Measurements from ENCODE around the gene AKR1C1. TPM values are rescaled to one million over a fixed set of nuclear protein-coding genes. Genes with fewer than 3 reads are reported as not detected.
"Not testable (repeated sequence)": the region's sequence is repeated elsewhere in the genome, so short reads cannot be mapped to it uniquely, and the experiment has no call there.

AKR1C1 gene
- total RNA-seq, 6 experiments from 2014 or later = 2.6 to 5.7 (median 4.8) TPM

DNA sequence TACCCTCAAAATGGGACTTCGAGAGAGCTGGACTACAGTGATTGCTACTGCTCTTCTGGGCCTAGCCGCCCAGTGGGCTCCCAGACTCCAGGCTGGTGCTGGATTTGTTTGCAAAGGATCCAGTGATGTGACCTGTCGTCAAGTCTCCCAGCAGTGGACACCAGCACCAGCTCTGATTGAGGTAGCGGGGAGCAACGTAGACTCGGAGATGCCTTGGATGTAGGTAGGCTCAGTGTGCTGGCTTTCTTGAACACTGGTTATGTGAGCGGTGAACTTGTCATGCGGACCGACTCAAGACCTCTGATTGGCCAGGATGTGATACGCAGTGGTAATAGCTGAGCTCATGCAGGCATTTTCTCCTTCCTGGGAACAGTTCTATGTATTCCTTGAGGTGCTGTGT is 21.0 kb downstream of the AKR1C1 start:
- H3K4me1 Mint-ChIP-seq (ENCODE audit: low read depth) = no peaks in the 10 kb centered on the region; the same call in 1 of the 2 replicates
- H3K4me3 Mint-ChIP-seq = no peak overlapping the region
- no peak for TF ChIP-seq CTCF (IDR thresholded peaks at IDR 0.05)
- peaks cover 11% of the 10 kb centered on the region for H3K27me3 Mint-ChIP-seq (ENCODE audit: insufficient read depth)
- no peak for DNase-seq
- H3K27ac Mint-ChIP-seq = no peak overlapping the region
- H3K9me3 Mint-ChIP-seq = no peaks in the 10 kb centered on the region
- no peaks in the 10 kb centered on the region for H3K36me3 Mint-ChIP-seq (ENCODE audit: low read depth)

GRCh38 chr10:4984971-4985594 is 21.9 kb downstream of the AKR1C1 start:
- H3K27ac Mint-ChIP-seq = no peak overlapping the region
- H3K9me3 Mint-ChIP-seq = no peaks in the 10 kb centered on the region
- H3K36me3 Mint-ChIP-seq (ENCODE audit: low read depth) = no peaks in the 10 kb centered on the region

DNA sequence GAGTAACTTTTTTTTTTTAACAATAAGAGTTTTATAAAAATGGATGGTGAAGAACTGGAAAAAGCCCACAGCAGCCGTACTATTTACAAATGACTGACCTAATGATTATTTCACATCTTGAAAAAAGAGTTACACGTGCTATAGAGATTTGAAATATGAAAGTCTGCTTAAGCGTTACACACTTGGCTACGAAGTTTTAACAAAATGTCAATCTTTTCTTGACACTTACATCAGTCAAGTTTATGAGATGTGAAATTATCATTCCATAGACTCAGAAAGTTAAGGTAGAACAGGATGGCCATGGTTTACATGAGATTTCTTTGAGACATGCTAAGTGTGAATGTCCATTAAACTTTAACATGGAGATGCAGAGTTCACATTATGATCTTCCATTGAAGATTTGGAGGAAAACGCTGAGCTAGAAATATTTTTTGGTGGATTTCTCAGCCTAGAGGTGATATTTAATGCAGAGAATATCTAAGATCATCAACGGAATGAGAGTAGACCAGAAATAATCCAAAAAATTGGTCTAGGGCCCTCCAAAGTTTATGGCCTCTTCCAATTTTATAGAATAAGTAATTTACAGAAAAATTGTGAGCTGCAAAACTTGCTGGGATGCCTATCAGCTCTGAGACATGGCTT is 24.9 kb downstream of the AKR1C1 start:
- H3K9me3 Mint-ChIP-seq; H3K36me3 Mint-ChIP-seq (ENCODE audit: low read depth); H3K4me3 Mint-ChIP-seq; DNase-seq; H3K4me1 Mint-ChIP-seq (ENCODE audit: low read depth); H3K27ac Mint-ChIP-seq: not testable (repeated sequence)
- H3K27me3 Mint-ChIP-seq (ENCODE audit: insufficient read depth) = peaks cover 11% of the 10 kb centered on the region

More at GRCh38 chr10:4984971-4985594, 21.9 kb downstream of the AKR1C1 start:
- Mint-ChIP-seq H3K4me1 (ENCODE audit: low read depth) (no peaks in the 10 kb centered on the region; the same call in 1 of the 2 replicates), H3K27me3 (ENCODE audit: insufficient read depth) (peaks cover 11% of the 10 kb centered on the region), H3K4me3 (no peak overlapping the region)
- TF ChIP-seq CTCF (IDR thresholded peaks at IDR 0.05) = no peak
- DNase-seq = no peak

DNA sequence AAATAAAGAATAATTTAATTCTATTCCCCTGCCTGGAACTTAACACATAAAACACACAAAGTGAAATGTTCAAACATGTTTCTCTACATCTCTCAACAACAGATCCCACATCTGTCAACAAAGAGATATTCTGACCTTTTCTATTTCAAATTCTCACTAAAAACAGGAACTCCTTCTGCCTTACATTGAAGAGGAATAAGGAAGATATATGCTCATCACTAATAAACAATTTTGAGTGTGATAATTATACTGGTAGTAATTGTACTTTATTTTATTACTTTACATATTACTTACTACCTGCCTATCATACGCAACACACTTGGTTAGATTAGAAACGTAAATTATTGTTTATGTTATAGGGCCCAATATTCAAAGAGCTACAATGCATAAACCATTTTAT is 27.0 kb downstream of the AKR1C1 start:
- no peak for TF ChIP-seq CTCF (IDR thresholded peaks at IDR 0.05)
- Mint-ChIP-seq H3K4me1 (ENCODE audit: low read depth) (no peaks in the 10 kb centered on the region), H3K4me3 (no peak overlapping the region), H3K27me3 (ENCODE audit: insufficient read depth) (peaks cover 5% of the 10 kb centered on the region), H3K27ac (no peak overlapping the region), H3K9me3 (no peaks in the 10 kb centered on the region), H3K36me3 (ENCODE audit: low read depth) (no peaks in the 10 kb centered on the region)
- DNase-seq = no peak

- DNase-seq; H3K4me3 Mint-ChIP-seq; H3K27me3 Mint-ChIP-seq (ENCODE audit: insufficient read depth); H3K27ac Mint-ChIP-seq; H3K9me3 Mint-ChIP-seq; H3K36me3 Mint-ChIP-seq (ENCODE audit: low read depth); H3K4me1 Mint-ChIP-seq (ENCODE audit: low read depth): not testable (repeated sequence)
Observed at GRCh38 chr10:4991463-4991862, 28.2 kb downstream of the AKR1C1 start.

DNA sequence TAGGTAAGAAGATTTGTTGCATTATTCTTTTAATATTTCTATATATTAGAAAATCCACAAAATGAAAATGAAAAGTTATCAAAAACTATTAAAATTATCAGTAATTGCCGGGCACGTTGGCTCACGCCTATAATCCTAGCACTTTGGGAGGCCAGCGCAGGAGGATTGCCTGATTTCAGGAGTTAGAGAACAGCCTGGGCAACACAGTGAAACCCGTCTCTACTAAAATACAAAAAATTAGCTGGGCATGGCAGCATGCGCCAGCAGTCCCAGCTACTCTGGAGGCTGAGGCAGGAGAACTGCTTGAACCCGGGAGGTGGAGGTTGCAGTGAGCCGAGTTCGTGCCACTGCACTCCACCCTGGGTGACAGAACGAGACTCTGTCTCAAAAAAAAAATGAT is 29.3 kb downstream of the AKR1C1 start:
- not testable (repeated sequence) for H3K4me3 Mint-ChIP-seq; H3K27me3 Mint-ChIP-seq (ENCODE audit: insufficient read depth); H3K27ac Mint-ChIP-seq; H3K9me3 Mint-ChIP-seq; H3K4me1 Mint-ChIP-seq (ENCODE audit: low read depth); H3K36me3 Mint-ChIP-seq (ENCODE audit: low read depth); DNase-seq

GRCh38 chr10:4994260-4994659 is 31.0 kb downstream of the AKR1C1 start:
- H3K4me1 Mint-ChIP-seq (ENCODE audit: low read depth) = not testable (repeated sequence)

More at GRCh38 chr10:4994260-4994659, 31.0 kb downstream of the AKR1C1 start:
- H3K36me3 Mint-ChIP-seq (ENCODE audit: low read depth); DNase-seq; H3K27me3 Mint-ChIP-seq (ENCODE audit: insufficient read depth); H3K27ac Mint-ChIP-seq; H3K9me3 Mint-ChIP-seq; H3K4me3 Mint-ChIP-seq: not testable (repeated sequence)
